Anterior cingulate cortex (tissue), 58 donors: ENCODE results near the gene GAMT.
A peak's percentile ranks its signal among the peaks of the same experiment; 100 is the strongest.

Experiments
- DNase-seq, 58 donors: peaks; one replicate each; lab custom pipeline; 2025; lab: John Stamatoyannopoulos, UW

The GAMT gene

GRCh38 chr19:1406774-1407527 is 5.6 kb upstream of the GAMT start:
- DNase-seq: peak; percentile 77 to 99 (median 97)

GRCh38 chr19:1402411-1403070 is 1.2 kb upstream of the GAMT start:
- peak in 1 of 58 donors; percentile 3 for DNase-seq

GRCh38 chr19:1401889-1402217 is 511 bp upstream of the GAMT start:
- DNase-seq: no peak

GRCh38 chr19:1400281-1401137 is 833 bp downstream of the GAMT start:
- peak in 19 of 58 donors; percentile 8 to 70 (median 34) for DNase-seq

GRCh38 chr19:1399745-1400144 is 1.6 kb downstream of the GAMT start:
- no peak for DNase-seq

GRCh38 chr19:1399079-1399478 is 2.3 kb downstream of the GAMT start:
- DNase-seq: no peak

- DNase-seq: no peak
These were observed 3.5 kb downstream of the GAMT start for GRCh38 chr19:1397838-1398237.

GRCh38 chr19:1396768-1397679 is 4.3 kb downstream of the GAMT start:
- no peak for DNase-seq

- peak in 2 of 58 donors; percentile 30 to 34 for DNase-seq
These were observed 5.1 kb downstream of the GAMT start for GRCh38 chr19:1396019-1396767.

GRCh38 chr19:1395194-1396018 is 5.9 kb downstream of the GAMT start:
- peak in 3 of 58 donors; percentile 23 to 57 (median 31) for DNase-seq

GRCh38 chr19:1394252-1395193 is 6.8 kb downstream of the GAMT start:
- peak in 18 of 58 donors; percentile 21 to 76 (median 46) for DNase-seq

GRCh38 chr19:1393841-1394240 is 7.5 kb downstream of the GAMT start:
- no peak for DNase-seq

GRCh38 chr19:1392939-1393530 is 8.3 kb downstream of the GAMT start:
- no peak for DNase-seq

- DNase-seq: no peak
These were observed 8.9 kb downstream of the GAMT start for GRCh38 chr19:1392407-1392806.

- DNase-seq: no peak
These were observed 10.4 kb downstream of the GAMT start for GRCh38 chr19:1390890-1391423.
